A172 (cell line): Measurements from ENCODE around the gene MIEN1. TPM values are rescaled to one million over a fixed set of nuclear protein-coding genes. Genes with fewer than 3 reads are reported as not detected.
"Not testable (repeated sequence)": the region's sequence is repeated elsewhere in the genome, so short reads cannot be mapped to it uniquely, and the experiment has no call there.

Source experiments
- DNase-seq: peaks from one replicate; pipeline ENCODE4 v3.0.0-alpha.2; 2015; ENCODE audit warnings: low spot score
- total RNA-seq: library from RNA; depleted of rRNA; stranded (reverse); fragments of >200 nt; shearing (Covaris generic); gene quantifications from 2 replicates; pipeline ENCODE4 v1.2.3, GENCODE V29; 2014; rRNA removed

MIEN1 gene
- total RNA-seq, 1 experiment from 2014 or later, result 111 TPM

- DNase-seq, result not testable (repeated sequence)
These were observed 31.0 kb downstream of the MIEN1 start for GRCh38 chr17:39699157-39699817.

DNA sequence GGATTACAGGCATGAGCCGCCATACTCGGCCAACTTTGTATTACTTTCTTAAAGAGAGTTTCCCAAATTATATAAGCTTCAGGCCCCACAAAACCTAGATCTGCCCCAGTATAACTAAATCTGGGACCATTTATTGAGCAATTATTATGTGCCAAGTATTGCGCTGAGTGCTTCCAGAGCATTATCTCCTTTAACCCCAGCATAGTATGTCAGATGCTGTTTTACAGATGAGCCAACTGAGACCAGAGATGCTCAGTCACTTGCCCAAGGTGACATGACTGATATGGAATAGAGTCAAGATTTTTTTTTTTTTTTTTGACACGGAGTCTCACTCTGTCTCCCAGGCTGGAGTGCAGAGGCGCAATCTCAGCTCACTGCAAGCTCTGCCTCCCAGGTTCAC lies 32.4 kb downstream of the MIEN1 start:
- no peak for DNase-seq

GRCh38 chr17:39696731-39697130 lies 33.6 kb downstream of the MIEN1 start:
- DNase-seq, result no peak

GRCh38 chr17:39695089-39695474 lies 35.2 kb downstream of the MIEN1 start:
- no peak for DNase-seq

DNA sequence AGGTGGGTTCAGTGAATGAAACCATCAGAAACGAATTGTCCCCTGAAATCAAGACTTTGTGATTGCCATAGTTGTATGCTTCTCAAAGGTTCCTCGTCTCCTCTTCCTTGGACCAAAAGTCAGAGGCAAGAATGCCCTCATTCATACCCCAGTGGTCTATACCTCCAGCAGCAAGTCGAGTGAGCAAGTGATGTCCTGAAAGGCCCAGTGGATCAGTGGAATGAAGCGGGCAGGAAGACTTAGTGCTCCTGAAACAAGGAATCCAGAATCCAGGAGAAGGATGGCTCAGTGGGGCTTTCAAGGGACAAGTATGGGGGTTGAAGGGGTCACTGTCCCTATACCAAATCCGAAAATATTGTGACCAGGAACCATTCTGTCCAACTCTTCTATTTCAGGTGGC lies 35.7 kb downstream of the MIEN1 start:
- no peak for DNase-seq

- no peak for DNase-seq
These were observed 41.4 kb downstream of the MIEN1 start for GRCh38 chr17:39688945-39689344.

DNA sequence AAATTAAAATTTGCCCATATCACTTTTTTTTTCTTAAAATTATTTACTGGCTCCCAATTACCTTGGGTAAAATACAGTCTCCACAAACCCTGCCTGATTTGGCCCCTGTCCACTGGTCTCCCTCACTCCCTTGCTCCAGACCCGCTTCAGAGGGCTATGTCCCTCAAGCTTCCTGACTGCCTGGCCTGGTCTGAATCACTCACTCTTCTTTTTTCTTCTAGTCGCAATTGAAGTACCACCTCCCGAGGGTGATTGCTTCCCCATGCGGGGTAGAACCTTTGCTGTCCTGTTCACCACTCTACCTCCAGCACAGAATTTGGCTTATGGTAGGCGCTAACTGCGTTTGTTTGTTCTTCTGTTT lies 41.9 kb downstream of the MIEN1 start:
- DNase-seq, result no peak

GRCh38 chr17:39687546-39688474 lies 42.5 kb downstream of the MIEN1 start, which contains the start of gene PGAP3:
Gene PGAP3 (minus strand): TSS chr17:39688057. CDS start chr17:39688014, 43 bp downstream.
- peak; percentile 93 for DNase-seq

DNA sequence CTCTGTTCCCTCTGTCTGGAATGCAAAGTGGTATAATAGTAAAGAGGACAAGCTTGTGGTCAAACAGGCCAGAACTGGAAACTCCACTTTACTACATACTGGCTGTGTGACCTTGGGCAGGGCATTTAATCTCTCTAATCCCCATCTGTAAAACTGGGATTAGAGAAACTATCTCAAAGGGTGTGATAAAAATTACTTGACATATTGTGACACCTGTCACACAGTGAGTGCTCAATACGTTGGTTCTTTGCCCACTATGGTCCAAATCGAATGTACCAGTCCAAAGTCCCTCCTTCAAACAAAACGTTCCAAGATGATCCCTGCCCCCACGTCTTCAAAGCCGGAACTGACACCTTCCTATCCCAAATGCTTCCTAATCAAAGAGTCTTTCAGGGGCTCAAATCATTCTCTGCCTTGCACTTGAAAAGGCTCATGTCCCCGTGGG lies 43.2 kb downstream of the MIEN1 start:
- DNase-seq, result no peak

GRCh38 chr17:39684369-39685192 lies 45.8 kb downstream of the MIEN1 start:
- DNase-seq, result no peak

GRCh38 chr17:39683295-39683939 lies 46.9 kb downstream of the MIEN1 start:
- DNase-seq, result no peak

GRCh38 chr17:39679521-39680192 lies 50.7 kb downstream of the MIEN1 start:
- no peak for DNase-seq

Other genes starting within 250 kb of the MIEN1 start
- gene NEUROD2, start 122.6 kb downstream of the MIEN1 start, total RNA-seq, result not detected in 2 replicates
- gene PPP1R1B, start 103.6 kb downstream of the MIEN1 start, total RNA-seq, result not detected in 2 replicates
- gene STARD3, start 93.4 kb downstream of the MIEN1 start, total RNA-seq, result 35.1 and 42.9 TPM in 2 replicates
- gene TCAP, start 65.2 kb downstream of the MIEN1 start, total RNA-seq, result 0.19 and 0.26 TPM in 2 replicates
- not detected in 2 replicates for gene PNMT, start 62.1 kb downstream of the MIEN1 start, total RNA-seq
- gene PGAP3, start 42.5 kb downstream of the MIEN1 start, total RNA-seq, result 10.8 and 11.4 TPM in 2 replicates
- gene ERBB2, start 30.5 kb downstream of the MIEN1 start, total RNA-seq, result 43.3 and 43.6 TPM in 2 replicates
- 0.40 and 0.72 TPM in 2 replicates for gene GRB7, start 7.4 kb upstream of the MIEN1 start, total RNA-seq
- gene IKZF3, start 133.8 kb upstream of the MIEN1 start, total RNA-seq, result not detected in 2 replicates
- not detected in 2 replicates for gene ZPBP2, start 137.7 kb upstream of the MIEN1 start, total RNA-seq
- 1.6 and 1.9 TPM in 2 replicates for gene GSDMB, start 188.1 kb upstream of the MIEN1 start, total RNA-seq
- 40.2 and 43.7 TPM in 2 replicates for gene ORMDL3, start 197.1 kb upstream of the MIEN1 start, total RNA-seq
- gene LRRC3C, start 197.2 kb upstream of the MIEN1 start, total RNA-seq, result not detected in 2 replicates
- not detected in 2 replicates for gene GSDMA, start 232.5 kb upstream of the MIEN1 start, total RNA-seq